WTC11 (cell line): ENCODE measurements around the gene FMNL2. TPM values are rescaled to one million over a fixed set of nuclear protein-coding genes. Genes with fewer than 3 reads are reported as not detected.

Experiments used
- ATAC-seq: fragments of 200-7000 bp; cut with Tn5 transposase; 2 replicates; pipeline ENCODE4 v1.10.0; 2021; ENCODE audit warnings: mild to moderate bottlenecking, moderate library complexity
- CTCF ChIA-PET: fragments of 300-600 bp; sonication (Branson Sonifier 250); formaldehyde crosslinking; loops from one replicate; lab custom pipeline; 2021; ENCODE audit warnings: antibody characterized with exemption; lab: Charles Lee
- POLR2A ChIA-PET: fragments of 350-600 bp; sonication (Branson Sonifier 250); formaldehyde crosslinking; loops from one replicate; lab custom pipeline; 2021; ENCODE audit warnings: antibody characterized with exemption; lab: Charles Lee
- DNase-seq: peaks from one replicate; pipeline ENCODE4 v3.0.0; 2021; ENCODE audit warnings: low spot score
- H3K27ac Mint-ChIP-seq: 2 replicates; pipeline ENCODE4 v1.8.0; 2021; ENCODE audit warnings: mixed read lengths
- H3K27me3 Mint-ChIP-seq: 2 replicates; pipeline ENCODE4 v1.8.0; 2021; ENCODE audit warnings: low read depth, mild to moderate bottlenecking, moderate library complexity, mixed read lengths
- H3K36me3 Mint-ChIP-seq: 2 replicates; pipeline ENCODE4 v1.8.0; 2021; ENCODE audit warnings: mixed read lengths
- H3K4me1 Mint-ChIP-seq: 2 replicates; pipeline ENCODE4 v1.8.0; 2022; ENCODE audit warnings: mixed read lengths
- H3K4me3 Mint-ChIP-seq: 2 replicates; pipeline ENCODE4 v1.8.0; 2021; ENCODE audit warnings: mild to moderate bottlenecking, moderate library complexity, mixed read lengths
- H3K9me3 Mint-ChIP-seq: 2 replicates; pipeline ENCODE4 v1.8.0; 2021; ENCODE audit warnings: mixed read lengths
- CBFB ChIP-seq: sonication (generic); formaldehyde crosslinking; IDR thresholded peaks from 2 replicates; pipeline ENCODE4 v1.8.1; 2022; ENCODE audit warnings: mild to moderate bottlenecking, low read depth, missing genetic modification reagents
- E2F4 ChIP-seq: sonication (generic); formaldehyde crosslinking; IDR thresholded peaks from 2 replicates; pipeline ENCODE4 v1.8.1; 2022; ENCODE audit warnings: low read depth, mild to moderate bottlenecking, moderate library complexity, missing genetic modification reagents, borderline replicate concordance
- FOXP4 ChIP-seq: sonication (generic); formaldehyde crosslinking; IDR thresholded peaks from 2 replicates; pipeline ENCODE4 v1.8.0; 2022; ENCODE audit warnings: mild to moderate bottlenecking, missing genetic modification reagents
- GABPB1 ChIP-seq: sonication (generic); formaldehyde crosslinking; IDR thresholded peaks from 2 replicates; pipeline ENCODE4 v1.8.1; 2023; ENCODE audit warnings: mild to moderate bottlenecking, missing genetic modification reagents
- HMGXB4 ChIP-seq: sonication (generic); formaldehyde crosslinking; IDR thresholded peaks from 2 replicates; pipeline ENCODE4 v1.8.1; 2023; ENCODE audit warnings: mild to moderate bottlenecking, moderate library complexity, missing genetic modification reagents
- NFATC4 ChIP-seq: fragments of 250-450 bp; sonication (Bioruptor Pico); IDR thresholded peaks from 2 replicates; pipeline ENCODE4 v1.9.0; 2021; ENCODE audit warnings: mild to moderate bottlenecking
- NFYB ChIP-seq: sonication (generic); formaldehyde crosslinking; conservative IDR thresholded peaks from 2 replicates; pipeline ENCODE4 v1.8.0; 2022; ENCODE audit warnings: low read depth, missing genetic modification reagents
- NR1H2 ChIP-seq: sonication (generic); formaldehyde crosslinking; IDR thresholded peaks from 2 replicates; pipeline ENCODE4 v1.9.0; 2021; ENCODE audit warnings: mild to moderate bottlenecking, moderate library complexity, missing genetic modification reagents
- OVOL2 ChIP-seq: fragments of 250-450 bp; sonication (Bioruptor Pico); IDR thresholded peaks from 2 replicates; pipeline ENCODE4 v1.9.0; 2021; ENCODE audit warnings: mild to moderate bottlenecking, borderline replicate concordance
- PREB ChIP-seq: sonication (generic); formaldehyde crosslinking; IDR thresholded peaks from 2 replicates; pipeline ENCODE4 v1.8.1; 2022; ENCODE audit warnings: mild to moderate bottlenecking, missing genetic modification reagents, moderate library complexity, borderline replicate concordance
- RELA ChIP-seq: sonication (generic); formaldehyde crosslinking; IDR thresholded peaks from 2 replicates; pipeline ENCODE4 v1.8.1; 2022; ENCODE audit warnings: missing genetic modification reagents, mild to moderate bottlenecking, borderline replicate concordance
- ZNF219 ChIP-seq: sonication (generic); formaldehyde crosslinking; IDR thresholded peaks from 2 replicates; pipeline ENCODE4 v1.8.0; 2023; ENCODE audit warnings: missing genetic modification reagents, mild to moderate bottlenecking, borderline replicate concordance
- ZNF317 ChIP-seq: sonication (generic); formaldehyde crosslinking; IDR thresholded peaks from 2 replicates; pipeline ENCODE4 v1.8.1; 2023; ENCODE audit warnings: low read depth, mild to moderate bottlenecking, moderate library complexity, missing genetic modification reagents, borderline replicate concordance
- ZNF416 ChIP-seq: fragments of 250-450 bp; sonication (Bioruptor Pico); IDR thresholded peaks from 2 replicates; pipeline ENCODE4 v1.9.0; 2021; ENCODE audit warnings: mild to moderate bottlenecking, inconsistent platforms
- total RNA-seq: library from RNA; stranded (reverse); gene quantifications from 3 replicates; pipeline ENCODE4 v1.2.3, GENCODE V29; 2021
- TF ChIP-seq, protein P1 (sequence below): sonication (generic); formaldehyde crosslinking; IDR thresholded peaks from 2 replicates; pipeline ENCODE4 v1.8.1; 2022; ENCODE audit warnings: low read depth, missing genetic modification reagents, borderline replicate concordance
- TF ChIP-seq, protein P2 (sequence below): sonication (generic); formaldehyde crosslinking; IDR thresholded peaks from 2 replicates; pipeline ENCODE4 v1.8.1; 2023; ENCODE audit warnings: mild to moderate bottlenecking, missing genetic modification reagents, borderline replicate concordance

The FMNL2 gene
- total RNA-seq, 1 experiment from 2014 or later = 43.0 TPM

GRCh38 chr2:152479282-152479681 lies 144.3 kb downstream of the FMNL2 start:
- ATAC-seq = no peak

GRCh38 chr2:152480821-152481399 lies 145.9 kb downstream of the FMNL2 start:
- TF ChIP-seq NR1H2 (no peak), OVOL2 (no peak), FOXP4 (CRISPR knock-in tag) (no peak), NFATC4 (no peak)
- no peak overlapping the region for H3K4me3 Mint-ChIP-seq
- H3K27me3 Mint-ChIP-seq = no peaks in the 10 kb centered on the region
- CTCF ChIA-PET = no interaction called here
- no peaks in the 10 kb centered on the region for H3K36me3 Mint-ChIP-seq
- no peak for ATAC-seq
- H3K9me3 Mint-ChIP-seq = no peaks in the 10 kb centered on the region
- no peak overlapping the region for H3K27ac Mint-ChIP-seq
- POLR2A ChIA-PET = no interaction called here
- no peak for DNase-seq
- H3K4me1 Mint-ChIP-seq = peaks cover 17% of the 10 kb centered on the region

More at GRCh38 chr2:152479282-152479681, 144.3 kb downstream of the FMNL2 start:
- Mint-ChIP-seq H3K4me1 (peaks cover 12% of the 10 kb centered on the region), H3K9me3 (no peaks in the 10 kb centered on the region), H3K27ac (no peak overlapping the region), H3K27me3 (no peaks in the 10 kb centered on the region), H3K36me3 (no peaks in the 10 kb centered on the region), H3K4me3 (no peak overlapping the region)
- no peak for DNase-seq
- POLR2A ChIA-PET = no interaction called here
- CTCF ChIA-PET = interaction anchor here (0.5 kb wide), 1 partner anchor 95 kb away, joined by 4 read pairs; no protein-coding TSS in a partner anchor
- TF ChIP-seq ZNF219 (no peak), E2F4 (no peak), RELA (CRISPR knock-in tag) (no peak), CBFB (CRISPR knock-in tag) (no peak), ZNF317 (CRISPR knock-in tag) (no peak), HMGXB4 (no peak), GABPB1 (CRISPR knock-in tag) (no peak)
- TF ChIP-seq, protein P1, sequence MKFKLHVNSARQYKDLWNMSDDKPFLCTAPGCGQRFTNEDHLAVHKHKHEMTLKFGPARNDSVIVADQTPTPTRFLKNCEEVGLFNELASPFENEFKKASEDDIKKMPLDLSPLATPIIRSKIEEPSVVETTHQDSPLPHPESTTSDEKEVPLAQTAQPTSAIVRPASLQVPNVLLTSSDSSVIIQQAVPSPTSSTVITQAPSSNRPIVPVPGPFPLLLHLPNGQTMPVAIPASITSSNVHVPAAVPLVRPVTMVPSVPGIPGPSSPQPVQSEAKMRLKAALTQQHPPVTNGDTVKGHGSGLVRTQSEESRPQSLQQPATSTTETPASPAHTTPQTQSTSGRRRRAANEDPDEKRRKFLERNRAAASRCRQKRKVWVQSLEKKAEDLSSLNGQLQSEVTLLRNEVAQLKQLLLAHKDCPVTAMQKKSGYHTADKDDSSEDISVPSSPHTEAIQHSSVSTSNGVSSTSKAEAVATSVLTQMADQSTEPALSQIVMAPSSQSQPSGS (CRISPR knock-in tag) = no peak

GRCh38 chr2:152481881-152482583 lies 147.1 kb downstream of the FMNL2 start:
- no peaks in the 10 kb centered on the region for H3K36me3 Mint-ChIP-seq
- ATAC-seq (no peak), DNase-seq (no peak)
- no peaks in the 10 kb centered on the region for H3K27me3 Mint-ChIP-seq
- no peak overlapping the region for H3K27ac Mint-ChIP-seq
- no peaks in the 10 kb centered on the region for H3K9me3 Mint-ChIP-seq
- peaks cover 23% of the 10 kb centered on the region for H3K4me1 Mint-ChIP-seq
- POLR2A ChIA-PET = no interaction called here
- no peak overlapping the region for H3K4me3 Mint-ChIP-seq
- CTCF ChIA-PET = no interaction called here
- TF ChIP-seq, protein P2, sequence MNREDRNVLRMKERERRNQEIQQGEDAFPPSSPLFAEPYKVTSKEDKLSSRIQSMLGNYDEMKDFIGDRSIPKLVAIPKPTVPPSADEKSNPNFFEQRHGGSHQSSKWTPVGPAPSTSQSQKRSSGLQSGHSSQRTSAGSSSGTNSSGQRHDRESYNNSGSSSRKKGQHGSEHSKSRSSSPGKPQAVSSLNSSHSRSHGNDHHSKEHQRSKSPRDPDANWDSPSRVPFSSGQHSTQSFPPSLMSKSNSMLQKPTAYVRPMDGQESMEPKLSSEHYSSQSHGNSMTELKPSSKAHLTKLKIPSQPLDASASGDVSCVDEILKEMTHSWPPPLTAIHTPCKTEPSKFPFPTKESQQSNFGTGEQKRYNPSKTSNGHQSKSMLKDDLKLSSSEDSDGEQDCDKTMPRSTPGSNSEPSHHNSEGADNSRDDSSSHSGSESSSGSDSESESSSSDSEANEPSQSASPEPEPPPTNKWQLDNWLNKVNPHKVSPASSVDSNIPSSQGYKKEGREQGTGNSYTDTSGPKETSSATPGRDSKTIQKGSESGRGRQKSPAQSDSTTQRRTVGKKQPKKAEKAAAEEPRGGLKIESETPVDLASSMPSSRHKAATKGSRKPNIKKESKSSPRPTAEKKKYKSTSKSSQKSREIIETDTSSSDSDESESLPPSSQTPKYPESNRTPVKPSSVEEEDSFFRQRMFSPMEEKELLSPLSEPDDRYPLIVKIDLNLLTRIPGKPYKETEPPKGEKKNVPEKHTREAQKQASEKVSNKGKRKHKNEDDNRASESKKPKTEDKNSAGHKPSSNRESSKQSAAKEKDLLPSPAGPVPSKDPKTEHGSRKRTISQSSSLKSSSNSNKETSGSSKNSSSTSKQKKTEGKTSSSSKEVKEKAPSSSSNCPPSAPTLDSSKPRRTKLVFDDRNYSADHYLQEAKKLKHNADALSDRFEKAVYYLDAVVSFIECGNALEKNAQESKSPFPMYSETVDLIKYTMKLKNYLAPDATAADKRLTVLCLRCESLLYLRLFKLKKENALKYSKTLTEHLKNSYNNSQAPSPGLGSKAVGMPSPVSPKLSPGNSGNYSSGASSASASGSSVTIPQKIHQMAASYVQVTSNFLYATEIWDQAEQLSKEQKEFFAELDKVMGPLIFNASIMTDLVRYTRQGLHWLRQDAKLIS (CRISPR knock-in tag) = no peak
- TF ChIP-seq FOXP4 (CRISPR knock-in tag) (no peak), ZNF416 (CRISPR knock-in tag) (no peak), PREB (no peak), NFYB (CRISPR knock-in tag) (no peak)
